LNCAP (cell line): Measurements from ENCODE around the gene AGPAT3.

Experiments
- CTCF ChIP-seq: fragments of 450-650 bp; IDR thresholded peaks from 2 replicates; pipeline ENCODE4 v1.5.1; 2017; ENCODE audit warnings: mild to moderate bottlenecking

AGPAT3 gene

GRCh38 chr21:43933199-43933598 lies 68.2 kb downstream of the AGPAT3 start:
- TF ChIP-seq CTCF: no peak

- TF ChIP-seq CTCF: no peak
Observed at GRCh38 chr21:43933680-43934079, 68.7 kb downstream of the AGPAT3 start.

- no peak for TF ChIP-seq CTCF
Observed at GRCh38 chr21:43934116-43934515, 69.1 kb downstream of the AGPAT3 start.

GRCh38 chr21:43934716-43935705 lies 70.0 kb downstream of the AGPAT3 start:
- TF ChIP-seq CTCF: no peak

- TF ChIP-seq CTCF: no peak
Observed at GRCh38 chr21:43935711-43936110, 70.7 kb downstream of the AGPAT3 start.

GRCh38 chr21:43936247-43936967 lies 71.4 kb downstream of the AGPAT3 start:
- no peak for TF ChIP-seq CTCF

- no peak for TF ChIP-seq CTCF
Observed at GRCh38 chr21:43937051-43937832, 72.2 kb downstream of the AGPAT3 start.
